ENCODE results near the gene TCEAL6. TPM values are rescaled to one million over a fixed set of nuclear protein-coding genes. Genes with fewer than 3 reads are reported as not detected.
"Not testable (repeated sequence)": the region's sequence is repeated elsewhere in the genome, so short reads cannot be mapped to it uniquely, and the experiment has no call there.

Gene TCEAL6
- total RNA-seq, 1 donor from 2014 or later, result not detected

DNA sequence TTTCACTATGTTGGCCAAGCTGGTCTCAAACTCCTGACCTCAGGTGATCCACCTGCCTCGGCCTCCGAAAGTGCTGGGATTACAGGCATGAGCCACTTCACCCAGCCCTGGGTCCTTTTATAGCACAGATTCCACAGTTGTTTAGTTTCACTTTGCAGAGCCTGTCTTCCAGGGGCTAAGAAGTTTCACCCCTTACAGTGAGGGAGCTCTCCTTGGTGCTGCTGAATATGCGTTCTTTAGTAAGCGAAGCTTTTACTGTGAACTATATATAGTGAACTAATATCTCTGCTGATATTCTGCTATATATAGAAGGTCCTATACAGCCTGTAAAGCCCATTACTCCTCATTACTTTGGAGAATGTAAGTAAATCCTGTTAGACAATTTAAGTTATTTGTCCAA is 4.2 kb downstream of the TCEAL6 start:
- Mint-ChIP-seq H3K27ac (no peak overlapping the region), H3K9me3 (no peaks in the 10 kb centered on the region), H3K4me1 (ENCODE audit: unreplicated experiment) (no peaks in the 10 kb centered on the region), H3K4me3 (no peak overlapping the region), H3K27me3 (no peaks in the 10 kb centered on the region), H3K36me3 (no peaks in the 10 kb centered on the region)
- DNase-seq (ENCODE audit: extremely low spot score, unreplicated experiment), result no peak
- TF ChIP-seq CTCF (conservative IDR thresholded peaks at IDR 0.05), result no peak

DNA sequence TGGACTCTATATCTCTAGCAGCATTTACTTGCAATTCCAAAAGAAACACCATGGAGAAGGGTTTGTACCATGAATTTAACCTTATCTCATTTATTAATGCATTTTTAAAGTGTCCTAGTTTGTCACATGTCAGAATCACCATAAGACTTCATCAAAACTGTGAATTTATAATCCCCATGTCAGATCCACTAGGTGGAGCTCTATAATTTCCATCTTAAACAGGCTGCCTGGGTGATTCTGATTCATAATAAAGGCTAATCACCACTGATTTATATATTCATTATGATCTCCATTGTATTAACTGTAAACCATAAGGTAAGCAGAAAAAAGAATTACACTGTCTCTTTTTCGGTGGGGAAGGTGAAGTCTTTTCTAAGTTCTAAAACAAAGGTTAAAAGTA is 12.8 kb downstream of the TCEAL6 start:
- H3K36me3 Mint-ChIP-seq, result no peaks in the 10 kb centered on the region
- no peak overlapping the region for H3K4me3 Mint-ChIP-seq
- no peak overlapping the region for H3K27ac Mint-ChIP-seq
- no peak for DNase-seq (ENCODE audit: extremely low spot score, unreplicated experiment)
- peak; percentile 53 for TF ChIP-seq CTCF (conservative IDR thresholded peaks at IDR 0.05)
- no peaks in the 10 kb centered on the region for H3K4me1 Mint-ChIP-seq (ENCODE audit: unreplicated experiment)
- H3K9me3 Mint-ChIP-seq, result no peaks in the 10 kb centered on the region
- peaks cover 33% of the 10 kb centered on the region for H3K27me3 Mint-ChIP-seq

GRCh38 chrX:102126863-102127262 is 15.4 kb downstream of the TCEAL6 start:
- Mint-ChIP-seq H3K4me3 (peak overlapping the region; percentile 15), H3K9me3 (no peaks in the 10 kb centered on the region), H3K36me3 (no peaks in the 10 kb centered on the region), H3K27me3 (peaks cover 44% of the 10 kb centered on the region), H3K4me1 (ENCODE audit: unreplicated experiment) (no peaks in the 10 kb centered on the region), H3K27ac (no peak overlapping the region)
- DNase-seq (ENCODE audit: extremely low spot score, unreplicated experiment), result no peak
- no peak for TF ChIP-seq CTCF (conservative IDR thresholded peaks at IDR 0.05)

GRCh38 chrX:102126080-102126818 is 16.0 kb downstream of the TCEAL6 start:
- not testable (repeated sequence) for H3K36me3 Mint-ChIP-seq; H3K4me1 Mint-ChIP-seq (ENCODE audit: unreplicated experiment); H3K9me3 Mint-ChIP-seq; DNase-seq (ENCODE audit: extremely low spot score, unreplicated experiment); H3K27ac Mint-ChIP-seq
- peak overlapping the region; percentile 69 for H3K4me3 Mint-ChIP-seq
- H3K27me3 Mint-ChIP-seq, result peaks cover 41% of the 10 kb centered on the region

- peaks cover 41% of the 10 kb centered on the region for H3K27me3 Mint-ChIP-seq
- not testable (repeated sequence) for H3K36me3 Mint-ChIP-seq; H3K9me3 Mint-ChIP-seq; H3K4me1 Mint-ChIP-seq (ENCODE audit: unreplicated experiment); H3K27ac Mint-ChIP-seq
- peak within 1 kb of the TSS; percentile 81 for H3K4me3 Mint-ChIP-seq
- DNase-seq (ENCODE audit: extremely low spot score, unreplicated experiment), result peak; percentile 60
Measured at GRCh38 chrX:102125436-102125835, 16.8 kb downstream of the TCEAL6 start, which contains the start of gene TCEAL2. TSS of gene TCEAL2 (plus strand) at chrX:102125679. CDS start at chrX:102126831, 1,152 bp downstream.

- H3K27ac Mint-ChIP-seq; DNase-seq (ENCODE audit: extremely low spot score, unreplicated experiment); H3K9me3 Mint-ChIP-seq; H3K36me3 Mint-ChIP-seq; H3K4me1 Mint-ChIP-seq (ENCODE audit: unreplicated experiment): not testable (repeated sequence)
- peak overlapping the region; percentile 81 for H3K4me3 Mint-ChIP-seq
- H3K27me3 Mint-ChIP-seq, result peaks cover 41% of the 10 kb centered on the region
Measured at GRCh38 chrX:102125014-102125413, 17.3 kb downstream of the TCEAL6 start.

DNA sequence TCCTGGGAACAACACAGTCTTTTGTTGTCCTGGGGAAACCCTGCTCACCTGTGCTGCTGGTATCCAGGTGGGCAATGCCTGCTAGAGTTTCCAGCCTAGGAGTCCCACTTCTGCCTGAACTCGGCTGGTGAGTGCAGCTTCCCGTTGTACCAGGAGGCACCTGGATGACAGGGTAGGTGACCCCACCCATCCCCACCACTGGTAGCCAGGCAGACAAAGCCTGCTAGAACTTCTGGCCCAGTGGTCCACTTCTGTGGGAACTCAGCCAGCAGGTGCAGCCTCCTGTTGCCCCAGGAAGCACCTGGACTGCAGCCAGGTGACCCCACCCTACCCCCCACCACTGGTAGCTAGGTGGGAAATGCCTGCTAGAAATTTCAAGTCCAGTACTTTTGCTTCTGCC is 26.5 kb downstream of the TCEAL6 start:
- no peak for DNase-seq (ENCODE audit: extremely low spot score, unreplicated experiment)
- Mint-ChIP-seq H3K4me1 (ENCODE audit: unreplicated experiment) (no peaks in the 10 kb centered on the region), H3K27me3 (no peaks in the 10 kb centered on the region), H3K27ac (no peak overlapping the region), H3K4me3 (no peak overlapping the region), H3K9me3 (peaks cover 6% of the 10 kb centered on the region), H3K36me3 (no peaks in the 10 kb centered on the region)
- TF ChIP-seq CTCF (conservative IDR thresholded peaks at IDR 0.05), result no peak

Measured in type B pancreatic cell (in vitro differentiated cells).